GM12892 (cell line): ENCODE measurements around the gene PEX26.

ENCODE experiments used
- POLR2A ChIP-seq: IDR thresholded peaks from 2 replicates; pipeline ENCODE4 v1.6.1; 2011; ENCODE audit warnings: low read depth, low read length, control low read depth
- POLR2AphosphoS5 ChIP-seq: IDR thresholded peaks from 2 replicates; pipeline ENCODE4 v1.6.1; 2011; ENCODE audit warnings: low read depth, low read length, control low read depth

DNA sequence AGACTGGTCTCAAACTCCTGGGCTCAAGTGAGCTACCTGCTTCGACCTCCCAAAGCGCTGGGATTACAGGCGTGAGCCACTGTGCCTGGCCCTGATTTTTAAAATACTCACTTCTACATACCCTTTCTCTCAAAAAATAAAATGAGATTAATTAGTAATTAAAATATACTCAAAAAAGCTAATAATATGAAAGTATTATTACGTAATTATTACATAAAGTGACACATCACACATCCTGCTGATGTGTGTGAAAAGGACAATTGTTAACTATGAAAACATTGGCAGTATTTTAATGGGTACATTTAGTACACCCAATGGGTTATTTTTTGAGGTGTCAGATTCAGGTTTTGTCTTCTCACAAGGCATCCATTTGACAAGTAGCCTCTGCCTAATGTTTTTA is 32.0 kb upstream of the PEX26 start:
- TF ChIP-seq POLR2A: no peak
- no peak for TF ChIP-seq POLR2AphosphoS5
